MV-4-11 (cell line): Measurements from ENCODE around the gene DIPK1A.

Source experiments
- DNase-seq: peaks from one replicate; lab custom pipeline; 2025; lab: John Stamatoyannopoulos, UW

DIPK1A gene

DNA sequence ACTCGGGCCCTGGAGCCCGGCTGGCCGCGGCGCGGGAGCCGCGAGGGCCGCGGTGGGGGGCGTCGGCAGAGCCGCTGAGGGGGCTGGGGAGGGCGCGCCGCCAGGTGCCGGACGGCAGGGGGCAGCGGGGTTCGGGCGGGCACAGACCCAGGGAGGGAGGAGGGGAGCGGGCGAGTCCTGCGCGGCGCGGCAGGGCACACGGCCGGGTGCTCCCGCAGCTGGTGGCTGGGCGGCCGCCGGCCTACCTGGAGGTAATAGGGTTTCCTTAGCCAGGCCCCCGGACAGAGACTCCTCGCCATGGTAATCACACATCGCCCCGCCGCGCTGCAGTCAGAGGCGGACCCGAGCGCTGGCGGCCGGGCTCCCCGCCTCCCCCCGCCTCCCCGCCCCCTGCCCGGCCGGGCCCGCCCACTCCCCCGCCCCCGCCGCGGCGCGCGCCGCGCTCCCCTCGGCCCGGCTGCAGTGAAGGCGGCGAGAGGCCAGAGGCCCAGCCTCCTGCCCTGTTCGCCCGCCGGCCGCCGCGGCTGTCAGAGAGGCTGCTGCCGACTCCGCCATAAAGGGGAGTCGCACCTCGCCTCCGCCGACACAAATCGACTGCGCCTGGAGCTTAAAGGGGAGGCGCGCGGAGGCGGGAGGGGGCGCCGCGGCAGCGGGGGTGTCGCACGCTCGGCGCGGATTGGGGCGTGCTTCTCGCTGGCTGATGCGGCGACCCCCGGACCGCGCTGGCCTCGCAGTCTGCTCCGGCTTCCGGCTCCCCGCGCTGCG, at the start of gene DIPK1A:
Gene DIPK1A, minus strand, starts transcription at position 332 of the 765 bp plus-strand sequence. Its CDS starts 33 bp downstream, at position 299.
- DNase-seq: no peak

DNA sequence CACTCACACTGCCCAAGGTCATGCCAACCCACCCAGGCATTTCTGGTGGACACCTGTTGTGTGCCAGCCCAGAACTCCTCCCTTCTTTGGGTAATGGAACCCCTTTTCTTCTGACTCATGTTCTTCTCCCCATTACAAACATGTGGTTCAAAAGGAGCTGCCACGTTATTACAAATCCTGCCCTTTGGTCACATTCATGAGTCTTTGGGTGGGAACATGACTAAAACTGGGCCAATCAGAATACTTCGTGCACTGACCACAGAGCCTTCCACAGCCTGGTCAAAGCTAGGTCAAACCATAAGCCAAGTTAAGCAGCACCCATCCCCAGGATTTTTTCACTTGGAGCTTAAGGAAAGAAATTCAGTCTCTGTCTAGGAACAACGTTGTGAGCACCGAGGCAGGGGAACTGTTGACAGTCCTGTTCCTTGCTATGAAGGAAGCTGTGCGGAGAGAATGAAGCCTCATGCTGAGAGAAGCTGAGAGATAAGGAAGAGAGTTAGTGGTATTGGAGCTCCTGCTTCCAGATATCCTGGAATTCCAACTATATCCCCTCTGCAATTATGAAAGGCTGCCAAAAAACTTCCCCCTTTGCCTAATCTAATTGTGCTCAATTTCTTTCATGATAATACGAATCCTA, 46.8 kb upstream of the DIPK1A start:
- DNase-seq: peak; percentile 67

- peak; percentile 24 for DNase-seq
These were observed 44.0 kb upstream of the DIPK1A start for GRCh38 chr1:93005252-93005598.

- DNase-seq: no peak
These were observed 43.4 kb upstream of the DIPK1A start for GRCh38 chr1:93004566-93005251.

DNA sequence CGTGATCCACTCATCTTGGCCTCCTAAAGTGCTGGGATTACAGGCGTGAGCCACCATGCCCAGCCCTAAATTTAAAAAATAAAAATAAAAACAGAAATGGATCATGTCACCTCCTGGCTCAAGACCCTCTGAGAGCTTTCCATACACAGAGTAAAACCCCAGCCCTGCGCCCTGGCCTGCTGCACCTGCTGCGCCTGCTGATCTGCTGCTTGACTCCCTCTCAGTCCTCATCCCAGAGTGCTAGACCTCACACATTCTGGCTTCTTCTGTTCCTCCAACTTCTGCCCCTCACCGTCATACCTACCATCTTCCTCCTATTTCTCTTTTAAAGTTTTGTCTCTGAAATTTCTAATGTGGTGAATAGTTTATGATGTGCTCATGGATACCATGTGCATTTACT, 42.7 kb upstream of the DIPK1A start:
- DNase-seq: no peak

DNA sequence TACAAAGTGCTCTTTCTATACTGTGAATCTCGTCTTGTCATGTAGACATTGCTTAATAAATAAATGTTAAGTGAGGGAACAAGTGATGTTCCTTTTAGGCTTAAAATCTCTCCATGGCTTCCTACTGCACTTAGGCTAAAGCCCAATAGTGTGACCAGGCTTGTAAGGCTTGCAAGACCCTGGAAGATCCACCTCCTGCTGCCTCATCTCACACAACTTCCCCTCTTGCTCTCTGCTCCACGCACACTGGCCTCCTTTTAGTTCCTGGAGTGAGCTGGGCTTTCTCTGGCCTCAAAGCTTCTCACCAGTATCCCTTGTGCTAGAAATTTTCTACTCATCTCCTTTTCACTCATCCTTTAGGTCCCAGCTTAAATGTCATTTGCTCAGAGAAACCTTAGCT, 41.5 kb upstream of the DIPK1A start:
- peak; percentile 8 for DNase-seq

- no peak for DNase-seq
These were observed 40.6 kb upstream of the DIPK1A start for GRCh38 chr1:93001893-93002292.

- peak; percentile 40 for DNase-seq
These were observed 39.5 kb upstream of the DIPK1A start for GRCh38 chr1:93000751-93001175.

GRCh38 chr1:93000291-93000690, 39.0 kb upstream of the DIPK1A start:
- no peak for DNase-seq

DNA sequence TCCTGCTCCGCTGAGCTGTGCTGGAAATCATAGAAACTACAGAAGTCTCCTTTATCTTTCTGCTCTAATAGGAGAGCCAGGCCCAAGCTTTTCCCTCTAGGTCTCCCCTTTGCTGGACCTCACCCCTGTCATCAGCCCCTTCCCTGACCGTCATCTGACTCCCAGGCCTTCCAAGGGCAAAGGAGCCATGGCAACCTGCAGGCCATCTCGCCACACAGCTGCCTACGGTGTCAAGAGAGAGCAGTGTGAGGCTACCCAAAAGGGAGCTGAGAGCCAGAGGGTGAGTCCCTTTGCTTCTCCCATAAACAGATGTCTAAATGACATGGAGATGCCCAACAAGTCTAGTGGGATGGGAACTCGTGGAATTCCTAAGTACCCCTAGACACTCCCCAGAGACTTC, 37.6 kb upstream of the DIPK1A start:
- no peak for DNase-seq

- peak; percentile 29 for DNase-seq
These were observed 34.5 kb upstream of the DIPK1A start for GRCh38 chr1:92995441-92996430.

DNA sequence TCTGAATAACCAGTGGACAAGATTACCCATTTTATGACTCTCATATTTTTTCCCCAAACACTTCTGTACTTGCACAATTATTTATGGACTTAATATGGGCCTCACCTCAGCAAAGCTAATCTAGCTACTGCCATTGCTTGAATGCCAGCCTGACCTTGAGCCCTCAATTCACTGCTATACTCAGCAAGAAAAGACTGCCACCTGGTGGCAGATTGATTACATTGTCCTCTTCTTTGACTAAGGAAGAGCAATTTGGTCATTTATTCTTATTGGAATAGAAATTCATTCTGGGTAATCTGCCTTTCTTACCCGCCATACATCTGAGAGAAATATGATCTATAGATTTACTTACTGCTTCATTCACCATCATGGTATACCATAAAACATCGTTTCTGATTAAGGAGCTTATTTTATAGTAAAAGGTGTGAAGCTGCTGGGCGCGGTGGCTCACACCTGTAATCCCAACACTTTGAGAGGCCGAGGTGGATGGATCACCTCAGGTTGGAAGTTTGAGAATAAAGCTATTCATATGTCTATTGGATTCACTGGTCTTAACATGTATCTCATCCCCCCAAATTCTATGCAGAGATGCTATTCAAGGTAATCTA, 32.9 kb upstream of the DIPK1A start:
- peak; percentile 78 for DNase-seq

DNA sequence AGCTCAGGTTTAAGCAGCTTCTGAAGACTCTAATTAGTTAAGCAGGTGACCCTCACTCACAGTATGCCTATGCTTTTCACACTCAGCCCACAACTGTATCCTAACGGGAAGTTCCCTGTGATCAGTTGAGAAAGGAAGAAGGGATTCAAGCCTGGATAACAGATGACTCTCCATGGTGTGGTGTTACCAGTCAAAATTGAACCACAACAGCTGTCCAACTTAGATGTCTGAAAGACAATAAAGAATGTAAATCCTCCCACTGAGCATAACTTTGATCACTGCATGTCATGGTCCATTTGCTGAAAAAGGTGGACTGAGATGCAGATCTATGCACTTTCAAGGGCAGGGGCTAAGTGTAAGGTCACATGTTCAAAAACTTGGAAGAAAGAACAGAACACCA, 32.3 kb upstream of the DIPK1A start:
- no peak for DNase-seq

- DNase-seq: no peak
These were observed 31.6 kb upstream of the DIPK1A start for GRCh38 chr1:92992877-92993276.

- DNase-seq: no peak
These were observed 30.8 kb upstream of the DIPK1A start for GRCh38 chr1:92992054-92992453.

- no peak for DNase-seq
These were observed 29.6 kb upstream of the DIPK1A start for GRCh38 chr1:92990828-92991227.

DNA sequence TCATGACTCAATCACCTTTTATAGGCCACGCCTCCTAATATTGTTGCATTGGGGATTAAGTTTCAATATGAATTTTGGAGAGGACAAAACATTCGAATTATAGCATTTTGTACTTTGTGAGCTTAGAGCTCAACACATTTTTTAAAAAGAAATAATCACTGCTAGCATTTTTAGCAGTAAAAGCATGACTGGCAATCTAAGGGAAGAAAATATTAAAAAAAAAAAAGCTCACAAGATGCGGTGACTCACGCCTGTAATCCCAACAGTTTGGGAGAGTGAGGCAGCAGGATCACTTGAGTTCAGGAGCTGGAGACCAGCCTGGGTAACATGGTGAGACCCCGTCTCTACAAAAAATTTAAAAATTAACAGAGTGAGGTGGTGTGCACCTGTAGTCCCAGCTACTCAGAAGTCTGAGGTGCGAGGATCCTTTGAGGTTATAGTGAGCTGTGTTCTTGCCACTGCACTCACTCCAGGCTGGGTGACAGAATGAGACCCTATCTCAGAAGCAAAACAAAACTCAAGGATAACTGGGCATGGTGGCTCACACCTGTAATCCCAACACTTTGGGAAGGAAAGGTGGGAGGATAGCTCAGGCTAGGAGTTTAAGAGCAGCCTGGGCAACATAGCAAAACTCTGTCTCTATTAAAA, 28.8 kb upstream of the DIPK1A start:
- DNase-seq: no peak

DNA sequence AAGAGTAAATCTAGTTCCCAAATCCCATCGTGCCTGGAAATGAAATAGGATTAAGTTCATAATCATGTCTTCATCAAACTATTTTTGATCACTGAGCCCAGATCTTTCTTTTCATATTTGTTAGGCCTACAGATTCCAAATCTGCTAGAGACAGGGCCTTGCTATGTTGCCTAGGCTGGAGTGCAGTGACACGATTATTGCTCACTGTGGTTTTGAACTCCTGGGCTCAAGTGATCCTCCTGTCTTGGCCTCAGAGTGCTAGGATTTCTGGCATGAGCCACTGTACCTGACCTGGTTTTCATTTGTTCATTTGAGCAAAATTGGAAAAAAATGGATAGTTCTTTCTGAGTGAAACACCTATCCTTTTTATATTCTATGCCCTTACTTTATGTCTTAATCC, 28.0 kb upstream of the DIPK1A start:
- no peak for DNase-seq

- no peak for DNase-seq
These were observed 26.2 kb upstream of the DIPK1A start for GRCh38 chr1:92987462-92987861.

DNA sequence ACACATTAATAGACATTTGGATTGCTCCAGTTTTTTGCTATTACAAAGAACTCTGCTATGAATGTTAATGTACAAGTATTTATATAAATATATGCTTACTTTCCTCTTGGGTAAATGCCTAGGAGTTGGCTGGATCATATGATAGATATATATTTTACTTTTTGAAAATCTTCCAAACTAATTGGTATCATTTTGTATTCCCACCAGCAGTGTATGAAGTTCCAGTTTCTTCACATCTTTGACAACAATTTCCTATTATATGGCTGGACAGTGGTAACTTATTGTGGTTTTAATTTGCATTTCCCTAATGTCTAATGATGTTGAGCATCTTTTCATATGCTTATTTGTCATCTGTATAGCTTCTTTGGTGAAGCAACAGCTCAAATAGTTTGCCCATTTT, 23.8 kb upstream of the DIPK1A start:
- DNase-seq: no peak
